BLaER1 treated with 17β-estradiol and CSF1 and Interleukin-3, amounts not matched to agents 10 nM and 100 nM (cell line): Measurements from ENCODE around the gene KCNH2.

Source experiments
- H3K27ac ChIP-seq, 11 experiments: shearing (Covaris generic); formaldehyde crosslinking; 2 replicates each; pipeline ENCODE4 v1.8.1; 2022
- H3K27me3 ChIP-seq, 11 experiments: shearing (Covaris generic); formaldehyde crosslinking; 2 replicates each; pipeline ENCODE4 v1.8.1; 2022
- H3K36me3 ChIP-seq, 11 experiments: shearing (Covaris generic); formaldehyde crosslinking; 2 replicates each; pipeline ENCODE4 v1.8.1; 2022
- H3K4me1 ChIP-seq, 10 experiments: shearing (Covaris generic); formaldehyde crosslinking; 2 replicates each; pipeline ENCODE4 v1.8.1; 2022
- H3K4me2 ChIP-seq, 11 experiments: shearing (Covaris generic); formaldehyde crosslinking; 2 replicates each; pipeline ENCODE4 v1.8.1; 2022
- H3K4me3 ChIP-seq, 10 experiments: shearing (Covaris generic); formaldehyde crosslinking; 2 replicates each; pipeline ENCODE4 v1.8.1; 2022
- H3K9ac ChIP-seq, 11 experiments: shearing (Covaris generic); formaldehyde crosslinking; 2 replicates each; pipeline ENCODE4 v1.8.1; 2022
- H3K9me3 ChIP-seq, 11 experiments: shearing (Covaris generic); formaldehyde crosslinking; replicated peaks in 1 of 11; 2 replicates each; pipeline ENCODE4 v1.8.1; 2022
- H4K20me1 ChIP-seq, 11 experiments: shearing (Covaris generic); formaldehyde crosslinking; 2 replicates each; pipeline ENCODE4 v1.8.1; 2022
- Cebpa-rat ChIP-seq, 11 experiments: shearing (Covaris generic); IDR thresholded peaks; 2 replicates each; pipeline ENCODE4 v1.8.1; 2022

Gene KCNH2

DNA sequence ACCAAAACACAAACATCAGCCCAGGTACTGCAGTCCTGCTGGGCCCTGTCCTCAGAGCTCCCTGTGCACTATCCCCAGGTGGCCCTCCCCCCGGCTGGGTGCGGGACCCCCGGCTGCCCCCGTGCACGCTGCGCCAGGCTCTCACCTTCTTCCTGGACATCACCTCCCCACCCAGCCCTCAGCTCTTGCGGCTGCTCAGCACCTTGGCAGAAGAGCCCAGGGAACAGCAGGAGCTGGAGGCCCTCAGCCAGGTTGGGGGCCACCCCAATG is 31.9 kb upstream of the KCNH2 start:
- Histone ChIP-seq H3K4me2 (peak overlapping the region; percentile 79 to 98 (median 92)), H3K9ac (peak overlapping the region in 10 of 11 experiments; percentile 9 to 60 (median 52); a peak in 16 of 22 replicates), H3K9me3 (no peaks in the 10 kb centered on the region), H4K20me1 (no peaks in the 10 kb centered on the region), H3K4me3 (peak overlapping the region in 3 of 10 experiments; percentile 2 to 50 (median 41); a peak in 3 of 20 replicates), H3K27ac (peak overlapping the region in 8 of 11 experiments; percentile 42 to 76 (median 60); a peak in 11 of 22 replicates), H3K36me3 (no peaks in the 10 kb centered on the region), H3K27me3 (peaks cover 0 to 12% (median 0%) of the 10 kb centered on the region in 11 experiments; a peak in 9 of 22 replicates), H3K4me1 (peaks cover 74 to 100% (median 97%) of the 10 kb centered on the region in 10 experiments)
- TF ChIP-seq Cebpa-rat (IDR thresholded peaks at IDR 0.05) = no peak

DNA sequence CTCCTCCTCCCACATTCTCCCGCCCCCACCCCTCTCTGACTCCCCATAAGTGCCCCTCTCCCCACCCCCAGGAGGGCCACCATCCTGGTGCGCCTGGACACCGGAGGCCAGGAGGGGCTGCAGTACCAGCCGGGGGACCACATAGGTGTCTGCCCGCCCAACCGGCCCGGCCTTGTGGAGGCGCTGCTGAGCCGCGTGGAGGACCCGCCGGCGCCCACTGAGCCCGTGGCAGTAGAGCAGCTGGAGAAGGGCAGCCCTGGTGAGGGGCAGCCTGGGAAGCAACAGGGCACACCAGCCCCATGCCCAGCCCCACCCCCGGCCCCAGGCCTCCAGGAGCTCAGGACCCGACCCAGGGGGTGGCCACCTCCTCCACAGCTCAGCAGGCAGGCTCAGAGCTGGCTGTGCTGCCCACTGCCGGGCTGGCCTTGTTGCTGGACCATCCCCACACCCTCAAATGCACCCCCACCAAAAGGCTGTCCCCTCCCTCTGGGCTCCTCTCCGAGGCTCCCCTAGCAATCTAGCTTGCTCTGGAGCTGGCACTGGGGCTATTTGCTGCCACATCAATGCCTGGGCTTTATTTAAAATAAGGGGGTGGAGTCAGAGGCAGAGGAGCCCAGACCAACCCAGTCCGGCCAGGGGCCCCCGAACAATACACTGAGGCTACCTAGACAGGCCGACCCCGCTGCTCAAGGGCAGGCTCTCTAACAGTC is 31.4 kb upstream of the KCNH2 start:
- Histone ChIP-seq H3K27me3 (peaks cover 0 to 12% (median 0%) of the 10 kb centered on the region in 11 experiments; a peak in 9 of 22 replicates), H3K4me3 (peak overlapping the region in 1 of 10 experiments; percentile 41; a peak in 1 of 20 replicates), H3K27ac (peak overlapping the region in 4 of 11 experiments; percentile 59 to 69 (median 60); a peak in 9 of 22 replicates), H3K4me2 (peak overlapping the region; percentile 79 to 98 (median 92)), H3K9ac (peak overlapping the region in 7 of 11 experiments; percentile 25 to 71 (median 56); a peak in 9 of 22 replicates), H3K4me1 (peaks cover 72 to 99% (median 96%) of the 10 kb centered on the region in 10 experiments), H4K20me1 (no peaks in the 10 kb centered on the region), H3K36me3 (no peaks in the 10 kb centered on the region), H3K9me3 (no peaks in the 10 kb centered on the region)
- TF ChIP-seq Cebpa-rat (IDR thresholded peaks at IDR 0.05) = no peak

DNA sequence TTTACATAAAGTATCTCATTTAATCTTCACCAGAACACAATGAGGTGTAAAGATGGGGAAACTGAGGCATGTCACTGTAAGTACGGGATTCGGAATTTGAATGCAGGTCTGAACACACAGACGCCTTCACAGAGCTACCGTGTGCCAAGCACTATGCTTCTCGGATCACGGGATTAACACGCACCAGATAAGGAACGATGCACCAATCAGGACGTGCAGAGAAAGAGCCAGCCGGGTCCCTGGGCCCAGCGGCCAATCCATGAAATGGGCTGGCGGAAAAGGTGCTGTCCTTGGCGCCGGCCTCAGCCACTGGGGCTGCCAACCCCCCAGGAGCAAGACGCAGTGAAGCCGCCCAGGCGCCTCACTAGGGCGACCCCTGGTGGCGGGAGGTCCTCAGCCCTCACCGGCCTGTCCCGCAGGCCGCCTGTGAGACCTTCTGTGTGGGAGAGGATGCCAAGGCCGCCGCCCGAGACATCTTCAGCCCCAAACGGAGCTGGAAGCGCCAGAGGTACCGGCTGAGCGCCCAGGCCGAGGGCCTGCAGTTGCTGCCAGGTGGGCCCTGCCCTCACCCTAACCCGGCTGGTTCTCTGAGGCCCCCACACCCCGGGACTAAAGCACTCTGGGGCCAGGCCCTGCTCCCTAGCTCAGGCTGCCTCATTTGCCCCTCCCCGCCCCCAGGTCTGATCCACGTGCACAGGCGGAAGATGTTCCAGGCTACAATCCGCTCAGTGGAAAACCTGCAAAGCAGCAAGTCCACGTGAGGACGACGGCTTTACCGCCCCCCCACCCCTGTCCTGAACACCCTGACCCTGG is 30.6 kb upstream of the KCNH2 start:
- Histone ChIP-seq H3K9ac (peak overlapping the region in 9 of 11 experiments; percentile 41 to 74 (median 62); a peak in 17 of 22 replicates), H3K4me1 (peaks cover 72 to 91% (median 88%) of the 10 kb centered on the region in 10 experiments), H3K4me2 (peak overlapping the region; percentile 85 to 98 (median 92)), H3K27ac (peak overlapping the region in 10 of 11 experiments; percentile 21 to 78 (median 62); a peak in 17 of 22 replicates), H3K27me3 (peaks cover 0 to 5% (median 0%) of the 10 kb centered on the region in 11 experiments; a peak in 7 of 22 replicates), H3K9me3 (no peaks in the 10 kb centered on the region), H4K20me1 (no peaks in the 10 kb centered on the region), H3K36me3 (0 out of 22 replicates have a peak, but pooled peaks cover 0 to under 1% (median 0%) of the 10 kb centered on the region in 11 experiments), H3K4me3 (peak overlapping the region; percentile 31 to 62 (median 48))
- no peak for TF ChIP-seq Cebpa-rat (IDR thresholded peaks at IDR 0.05)

DNA sequence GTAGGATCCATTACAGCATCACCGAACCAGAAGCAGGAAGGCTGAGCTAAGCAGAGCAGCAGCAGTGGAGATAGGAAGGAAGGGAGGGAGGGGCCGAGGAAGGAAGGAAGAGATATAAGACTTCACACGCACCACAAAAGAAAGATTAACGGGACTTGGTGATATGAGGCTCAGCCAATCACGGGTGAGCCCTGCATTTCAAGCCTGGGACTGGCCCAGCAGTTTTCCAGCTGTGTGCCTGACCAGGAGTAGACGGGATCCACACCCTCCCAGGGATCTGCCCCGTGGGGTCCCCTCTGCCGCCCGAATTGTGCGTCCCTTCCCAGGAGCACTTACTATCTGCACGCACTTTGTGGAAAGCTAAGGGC is 30.0 kb upstream of the KCNH2 start:
- Histone ChIP-seq H3K9me3 (no peaks in the 10 kb centered on the region), H3K4me1 (peaks cover 70 to 85% (median 84%) of the 10 kb centered on the region in 10 experiments), H3K36me3 (0 out of 22 replicates have a peak, but pooled peaks cover 0 to 6% (median 0%) of the 10 kb centered on the region in 11 experiments), H3K27me3 (peaks cover 0 to 3% (median 0%) of the 10 kb centered on the region in 11 experiments; a peak in 3 of 22 replicates), H3K27ac (peak overlapping the region in 10 of 11 experiments; percentile 21 to 78 (median 62); a peak in 17 of 22 replicates), H3K4me3 (peak overlapping the region; percentile 31 to 62 (median 48)), H3K4me2 (peak overlapping the region; percentile 85 to 98 (median 92)), H3K9ac (peak overlapping the region in 9 of 11 experiments; percentile 53 to 74 (median 62); a peak in 18 of 22 replicates), H4K20me1 (no peaks in the 10 kb centered on the region)
- no peak for TF ChIP-seq Cebpa-rat (IDR thresholded peaks at IDR 0.05)

DNA sequence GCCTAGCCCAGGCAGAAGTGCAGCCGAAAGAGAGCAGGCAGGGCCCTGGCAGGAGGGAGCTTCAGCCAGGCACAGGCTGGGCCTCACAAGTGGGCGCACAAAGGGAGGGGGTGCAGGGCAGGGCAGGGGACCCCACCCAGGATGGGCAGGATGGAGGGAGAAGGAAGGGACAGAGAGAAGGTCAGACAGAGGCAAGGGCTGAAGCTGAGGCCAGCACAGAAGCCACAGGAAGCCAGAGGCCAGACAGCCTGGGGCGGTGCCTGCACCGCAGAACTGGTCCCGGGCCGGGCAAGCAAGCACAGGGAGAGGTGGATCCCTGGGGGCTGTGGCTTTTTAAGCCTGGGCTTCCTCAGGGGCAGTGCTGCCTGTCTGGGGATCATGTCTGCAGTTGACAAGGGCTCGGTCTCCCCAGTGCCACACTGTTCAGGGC is 29.4 kb upstream of the KCNH2 start:
- Histone ChIP-seq H3K4me3 (peak overlapping the region in 9 of 10 experiments; percentile 40 to 62 (median 48); a peak in 16 of 20 replicates), H3K4me1 (peaks cover 64 to 79% (median 77%) of the 10 kb centered on the region in 10 experiments), H3K27ac (peak overlapping the region in 10 of 11 experiments; percentile 21 to 78 (median 64); a peak in 20 of 22 replicates), H3K4me2 (peak overlapping the region; percentile 85 to 98 (median 92)), H3K9ac (peak overlapping the region in 10 of 11 experiments; percentile 3 to 74 (median 60); a peak in 18 of 22 replicates), H4K20me1 (no peaks in the 10 kb centered on the region), H3K9me3 (no peaks in the 10 kb centered on the region), H3K27me3 (no peaks in the 10 kb centered on the region), H3K36me3 (peaks cover 0 to 8% (median 0%) of the 10 kb centered on the region in 11 experiments; a peak in 1 of 22 replicates)
- no peak for TF ChIP-seq Cebpa-rat (IDR thresholded peaks at IDR 0.05)

DNA sequence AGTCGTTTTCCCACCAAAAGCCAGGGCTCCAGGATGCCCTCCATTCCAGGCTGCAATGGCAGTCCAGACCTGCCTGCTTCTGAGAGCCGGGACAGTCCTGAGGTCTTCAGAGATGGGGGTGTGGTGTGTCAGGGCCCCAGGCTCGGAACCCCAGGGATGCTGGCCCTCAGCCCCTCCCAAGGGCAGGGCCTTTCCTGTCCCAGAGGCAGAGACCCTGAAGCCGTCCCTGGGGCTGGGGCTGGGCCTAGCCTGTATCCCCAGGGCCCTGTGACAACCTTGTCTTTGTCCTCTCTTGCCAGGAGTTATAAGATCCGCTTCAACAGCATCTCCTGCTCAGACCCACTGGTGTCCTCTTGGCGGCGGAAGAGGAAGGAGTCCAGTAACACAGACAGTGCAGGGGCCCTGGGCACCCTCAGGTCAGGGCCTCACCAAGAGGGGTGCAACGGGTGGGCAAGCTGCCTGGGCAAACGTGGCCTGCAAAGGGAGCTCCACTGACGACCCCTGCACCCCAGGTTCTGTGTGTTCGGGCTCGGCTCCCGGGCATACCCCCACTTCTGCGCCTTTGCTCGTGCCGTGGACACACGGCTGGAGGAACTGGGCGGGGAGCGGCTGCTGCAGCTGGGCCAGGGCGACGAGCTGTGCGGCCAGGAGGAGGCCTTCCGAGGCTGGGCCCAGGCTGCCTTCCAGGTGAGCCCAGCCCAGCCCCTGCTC is 28.6 kb upstream of the KCNH2 start:
- H3K27ac ChIP-seq = peak overlapping the region in 9 of 11 experiments; percentile 56 to 78 (median 65); a peak in 19 of 22 replicates
- peak overlapping the region in 8 of 10 experiments; percentile 43 to 62 (median 48); a peak in 10 of 20 replicates for H3K4me3 ChIP-seq
- H3K9me3 ChIP-seq = no peaks in the 10 kb centered on the region
- H3K9ac ChIP-seq = peak overlapping the region in 10 of 11 experiments; percentile 3 to 74 (median 60); a peak in 18 of 22 replicates
- H4K20me1 ChIP-seq = no peaks in the 10 kb centered on the region
- no peaks in the 10 kb centered on the region for H3K27me3 ChIP-seq
- H3K4me1 ChIP-seq = peaks cover 56 to 74% (median 71%) of the 10 kb centered on the region in 10 experiments
- no peak for TF ChIP-seq Cebpa-rat (IDR thresholded peaks at IDR 0.05)
- H3K36me3 ChIP-seq = peaks cover 0 to 11% (median 3%) of the 10 kb centered on the region in 11 experiments; a peak in 4 of 22 replicates
- peak overlapping the region; percentile 85 to 98 (median 92) for H3K4me2 ChIP-seq

DNA sequence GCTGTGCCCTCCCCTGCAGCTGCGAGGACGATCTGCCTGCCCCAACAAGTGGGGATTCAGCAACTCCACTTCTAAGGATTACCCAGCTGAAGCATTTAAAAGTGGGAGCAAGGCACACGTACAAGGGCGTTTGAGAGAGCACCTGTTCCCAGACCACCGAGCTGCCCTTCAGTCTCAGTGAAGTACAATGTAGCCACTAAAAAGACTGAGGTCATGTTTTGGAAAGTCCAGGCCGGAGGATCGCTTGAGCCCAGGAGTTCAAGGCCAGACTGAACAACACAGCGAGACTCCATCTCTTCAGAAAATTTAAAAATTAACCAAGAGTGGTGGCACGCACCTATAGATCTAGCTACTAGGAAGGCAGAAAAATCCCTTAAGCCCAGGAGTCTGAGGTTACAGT is 27.4 kb upstream of the KCNH2 start:
- Histone ChIP-seq H3K9ac (no peak overlapping the region), H3K27ac (no peak overlapping the region), H3K9me3 (no peaks in the 10 kb centered on the region), H3K4me1 (peaks cover 44 to 73% (median 68%) of the 10 kb centered on the region in 10 experiments), H3K4me2 (peak overlapping the region in 10 of 11 experiments; percentile 7 to 98 (median 92); a peak in 17 of 22 replicates), H3K4me3 (no peak overlapping the region), H3K27me3 (no peaks in the 10 kb centered on the region), H4K20me1 (no peaks in the 10 kb centered on the region), H3K36me3 (peaks cover 0 to 22% (median 9%) of the 10 kb centered on the region in 11 experiments; a peak in 5 of 22 replicates)
- TF ChIP-seq Cebpa-rat (IDR thresholded peaks at IDR 0.05) = no peak

DNA sequence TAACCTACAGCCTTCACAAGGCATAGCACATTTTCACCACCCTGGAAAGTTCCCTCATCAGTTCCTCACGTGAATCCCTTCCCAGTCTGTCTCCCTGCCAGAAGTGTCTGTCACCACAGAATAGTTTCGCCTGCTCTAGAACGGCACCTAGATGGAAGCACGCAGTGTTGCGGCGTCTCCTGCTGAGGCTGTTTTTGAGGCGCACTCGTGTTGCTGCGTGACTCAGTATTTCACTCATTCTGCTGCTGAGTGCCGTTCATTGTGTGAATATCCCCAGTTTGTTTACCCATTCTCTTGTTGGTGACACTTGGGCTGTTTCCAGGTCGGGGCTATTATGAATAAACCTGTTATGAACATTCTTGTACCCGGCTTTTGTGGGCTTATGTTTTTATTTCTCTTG is 25.5 kb upstream of the KCNH2 start:
- H3K9ac ChIP-seq = no peak overlapping the region
- no peak for TF ChIP-seq Cebpa-rat (IDR thresholded peaks at IDR 0.05)

More for the DNA sequence above, 25.5 kb upstream of the KCNH2 start:
- Histone ChIP-seq H4K20me1 (no peaks in the 10 kb centered on the region), H3K4me3 (no peak overlapping the region), H3K4me2 (no peak overlapping the region), H3K9me3 (no peaks in the 10 kb centered on the region), H3K27ac (no peak overlapping the region), H3K27me3 (no peaks in the 10 kb centered on the region), H3K4me1 (peaks cover 25 to 58% (median 48%) of the 10 kb centered on the region in 10 experiments), H3K36me3 (peaks cover 0 to 31% (median 9%) of the 10 kb centered on the region in 11 experiments; a peak in 5 of 22 replicates)
